Measurements from ENCODE around the gene TGM2. TPM values are rescaled to one million over a fixed set of nuclear protein-coding genes. Genes with fewer than 3 reads are reported as not detected.

Gene TGM2
- total RNA-seq, 4 donors from 2014 or later: 163 to 385 (median 188) TPM

- Histone ChIP-seq H3K36me3 (peaks cover 0 to 63% of the 10 kb centered on the region in 2 donors), H3K4me1 (peaks cover 13 to 37% (median 22%) of the 10 kb centered on the region in 3 donors)
Measured at GRCh38 chr20:38141204-38141888, 23.7 kb downstream of the TGM2 start.

GRCh38 chr20:38139977-38140753, 24.9 kb downstream of the TGM2 start:
- Histone ChIP-seq H3K4me1 (peaks cover 13 to 29% (median 19%) of the 10 kb centered on the region in 3 donors), H3K27ac (peak overlapping the region in 2 of 4 donors; percentile 3 to 6)
- WGBS, 2 donors (ENCODE audit: low coverage in 1 of 2): 65 to 84% methylated on average over 11 to 12 of the region's 12 CpGs

More at GRCh38 chr20:38141204-38141888, 23.7 kb downstream of the TGM2 start:
- Histone ChIP-seq H3K27ac (peak overlapping the region in 3 of 4 donors; percentile 8 to 42 (median 37)), H3K9me3 (no peaks in the 10 kb centered on the region), H3K27me3 (no peaks in the 10 kb centered on the region), H3K4me3 (no peak overlapping the region)
- TF ChIP-seq CTCF (IDR thresholded peaks at IDR 0.05) (no peak), POLR2A (IDR thresholded peaks at IDR 0.05) (no peak), EP300 (IDR thresholded peaks at IDR 0.05) (no peak), POLR2AphosphoS5 (IDR thresholded peaks at IDR 0.05) (no peak)
- no peak for ATAC-seq
- WGBS, 2 donors (ENCODE audit: low coverage in 1 of 2): 71 to 77% methylated on average over 4 to 20 of the region's 23 CpGs

GRCh38 chr20:38139156-38139912, 25.7 kb downstream of the TGM2 start:
- TF ChIP-seq POLR2AphosphoS5 (IDR thresholded peaks at IDR 0.05) (peak; percentile 1), POLR2A (IDR thresholded peaks at IDR 0.05) (no peak)
- Histone ChIP-seq H3K36me3 (peaks cover 0 to 73% of the 10 kb centered on the region in 2 donors), H3K27me3 (no peaks in the 10 kb centered on the region), H3K9me3 (no peaks in the 10 kb centered on the region), H3K27ac (peak overlapping the region in 1 of 4 donors; percentile 3), H3K4me3 (no peak overlapping the region), H3K4me1 (peaks cover 5 to 28% (median 11%) of the 10 kb centered on the region in 3 donors)
- 75 to 95% methylated on average over 4 of the region's 25 CpGs for WGBS, 2 donors (ENCODE audit: low coverage in 1 of 2)
- ATAC-seq: no peak

More at GRCh38 chr20:38139977-38140753, 24.9 kb downstream of the TGM2 start:
- no peak overlapping the region for H3K4me3 ChIP-seq
- H3K27me3 ChIP-seq: no peaks in the 10 kb centered on the region
- peaks cover 0 to 68% of the 10 kb centered on the region in 2 donors for H3K36me3 ChIP-seq
- no peak for ATAC-seq
- H3K9me3 ChIP-seq: no peaks in the 10 kb centered on the region
- TF ChIP-seq POLR2AphosphoS5 (IDR thresholded peaks at IDR 0.05) (no peak), CTCF (IDR thresholded peaks at IDR 0.05) (no peak), POLR2A (IDR thresholded peaks at IDR 0.05) (no peak), EP300 (IDR thresholded peaks at IDR 0.05) (no peak)

GRCh38 chr20:38138086-38138778, 26.8 kb downstream of the TGM2 start:
- H3K36me3 ChIP-seq: peaks cover 0 to 82% of the 10 kb centered on the region in 2 donors

More at GRCh38 chr20:38138086-38138778, 26.8 kb downstream of the TGM2 start:
- peak overlapping the region in 1 of 4 donors; percentile 24 for H3K27ac ChIP-seq
- 89 to 92% methylated on average over 5 to 6 of the region's 15 CpGs for WGBS, 2 donors (ENCODE audit: low coverage in 1 of 2)
- H3K4me3 ChIP-seq: no peak overlapping the region
- peaks cover 0 to 25% (median 0%) of the 10 kb centered on the region in 3 donors for H3K4me1 ChIP-seq
- H3K9me3 ChIP-seq: no peaks in the 10 kb centered on the region
- no peak for TF ChIP-seq EP300 (IDR thresholded peaks at IDR 0.05)
- TF ChIP-seq POLR2A (IDR thresholded peaks at IDR 0.05): no peak
- no peak for TF ChIP-seq CTCF (IDR thresholded peaks at IDR 0.05)
- no peak for TF ChIP-seq POLR2AphosphoS5 (IDR thresholded peaks at IDR 0.05)
- H3K27me3 ChIP-seq: no peaks in the 10 kb centered on the region
- no peak for ATAC-seq
